ENCODE results near the gene CDH4.
A peak's percentile ranks its signal among the peaks of the same experiment; 100 is the strongest.

CDH4 gene

GRCh38 chr20:61514396-61514795 is 262.3 kb downstream of the CDH4 start:
- no peak overlapping the region for H3K4me3 ChIP-seq (ENCODE audit: low read length)
- no peak overlapping the region for H3K4ac ChIP-seq (ENCODE audit: low read depth, low read length)
- no peak for DNase-seq
- no peak overlapping the region for H3K9ac ChIP-seq (ENCODE audit: low read length)
- no peak overlapping the region for H3K27ac ChIP-seq (ENCODE audit: low read depth, low read length)
- H4K8ac ChIP-seq (ENCODE audit: low read depth, low read length) = no peak overlapping the region
- no peaks in the 10 kb centered on the region for H3K27me3 ChIP-seq (ENCODE audit: insufficient read depth, low read length, poor library complexity)
- no peak overlapping the region for H3K56ac ChIP-seq (ENCODE audit: low read length)
- H4K5ac ChIP-seq (ENCODE audit: low read length) = no peak overlapping the region
- no peak overlapping the region for H3K23ac ChIP-seq (ENCODE audit: low read length)
- WGBS (ENCODE audit: extremely low coverage, insufficient coverage, low lambda C conversion rate) = no CpG with 5 or more reads among the region's 6 CpGs
- H3K4me2 ChIP-seq (ENCODE audit: low read length) = no peak overlapping the region
- H2BK5ac ChIP-seq (ENCODE audit: low read length) = no peak overlapping the region
- H3K4me1 ChIP-seq (ENCODE audit: control insufficient read depth, low read depth, low read length) = peaks cover 11% of the 10 kb centered on the region
- no peaks in the 10 kb centered on the region for H3K79me1 ChIP-seq (ENCODE audit: low read length)
- no peaks in the 10 kb centered on the region for H3K36me3 ChIP-seq (ENCODE audit: control insufficient read depth, insufficient read depth, low read length)
- H2AK5ac ChIP-seq (ENCODE audit: low read length) = no peak overlapping the region
- no peak overlapping the region for H2BK15ac ChIP-seq (replicated peaks; ENCODE audit: low read depth)
- no peak overlapping the region for H2BK120ac ChIP-seq (ENCODE audit: low read depth, low read length)
- H3K79me2 ChIP-seq (ENCODE audit: control insufficient read depth, insufficient read depth, low read length) = no peaks in the 10 kb centered on the region
- H3K18ac ChIP-seq (ENCODE audit: low read length) = no peak overlapping the region

GRCh38 chr20:61514805-61515505 is 262.9 kb downstream of the CDH4 start:
- WGBS (ENCODE audit: extremely low coverage, insufficient coverage, low lambda C conversion rate) = no CpG with 5 or more reads among the region's 14 CpGs
- Histone ChIP-seq H3K56ac (ENCODE audit: low read length) (no peak overlapping the region), H3K4me1 (ENCODE audit: control insufficient read depth, low read depth, low read length) (peaks cover 11% of the 10 kb centered on the region), H3K18ac (ENCODE audit: low read length) (no peak overlapping the region), H3K27ac (ENCODE audit: low read depth, low read length) (no peak overlapping the region), H3K79me2 (ENCODE audit: control insufficient read depth, insufficient read depth, low read length) (no peaks in the 10 kb centered on the region), H3K4me3 (ENCODE audit: low read length) (no peak overlapping the region), H3K9ac (ENCODE audit: low read length) (no peak overlapping the region), H2BK5ac (ENCODE audit: low read length) (no peak overlapping the region), H2AK5ac (ENCODE audit: low read length) (peak overlapping the region; percentile 52), H2BK120ac (ENCODE audit: low read depth, low read length) (no peak overlapping the region), H3K23ac (ENCODE audit: low read length) (no peak overlapping the region), H3K27me3 (ENCODE audit: insufficient read depth, low read length, poor library complexity) (no peaks in the 10 kb centered on the region), H3K36me3 (ENCODE audit: control insufficient read depth, insufficient read depth, low read length) (no peaks in the 10 kb centered on the region), H4K5ac (ENCODE audit: low read length) (no peak overlapping the region), H3K4me2 (ENCODE audit: low read length) (no peak overlapping the region), H4K8ac (ENCODE audit: low read depth, low read length) (no peak overlapping the region), H2BK15ac (replicated peaks; ENCODE audit: low read depth) (no peak overlapping the region), H3K79me1 (ENCODE audit: low read length) (no peaks in the 10 kb centered on the region), H3K4ac (ENCODE audit: low read depth, low read length) (no peak overlapping the region)
- no peak for DNase-seq

- no peak overlapping the region for H4K8ac ChIP-seq (ENCODE audit: low read depth, low read length)
- H2BK5ac ChIP-seq (ENCODE audit: low read length) = no peak overlapping the region
- DNase-seq = no peak
- no CpG with 5 or more reads among the region's 14 CpGs for WGBS (ENCODE audit: extremely low coverage, insufficient coverage, low lambda C conversion rate)
- H3K36me3 ChIP-seq (ENCODE audit: control insufficient read depth, insufficient read depth, low read length) = no peaks in the 10 kb centered on the region
- H3K18ac ChIP-seq (ENCODE audit: low read length) = no peak overlapping the region
- H3K4me2 ChIP-seq (ENCODE audit: low read length) = no peak overlapping the region
- peaks cover 6% of the 10 kb centered on the region for H3K4me1 ChIP-seq (ENCODE audit: control insufficient read depth, low read depth, low read length)
- H2BK120ac ChIP-seq (ENCODE audit: low read depth, low read length) = no peak overlapping the region
- no peaks in the 10 kb centered on the region for H3K79me1 ChIP-seq (ENCODE audit: low read length)
- H3K27ac ChIP-seq (ENCODE audit: low read depth, low read length) = no peak overlapping the region
- H3K4me3 ChIP-seq (ENCODE audit: low read length) = no peak overlapping the region
- H2BK15ac ChIP-seq (replicated peaks; ENCODE audit: low read depth) = no peak overlapping the region
- no peak overlapping the region for H2AK5ac ChIP-seq (ENCODE audit: low read length)
- no peak overlapping the region for H4K5ac ChIP-seq (ENCODE audit: low read length)
- no peaks in the 10 kb centered on the region for H3K79me2 ChIP-seq (ENCODE audit: control insufficient read depth, insufficient read depth, low read length)
- H3K9ac ChIP-seq (ENCODE audit: low read length) = no peak overlapping the region
- H3K27me3 ChIP-seq (ENCODE audit: insufficient read depth, low read length, poor library complexity) = no peaks in the 10 kb centered on the region
- H3K4ac ChIP-seq (ENCODE audit: low read depth, low read length) = no peak overlapping the region
- H3K56ac ChIP-seq (ENCODE audit: low read length) = no peak overlapping the region
- peak overlapping the region; percentile 34 for H3K23ac ChIP-seq (ENCODE audit: low read length)
Measured at GRCh38 chr20:61515922-61516321, 263.9 kb downstream of the CDH4 start.

GRCh38 chr20:61516346-61517208 is 264.5 kb downstream of the CDH4 start:
- Histone ChIP-seq H2BK15ac (replicated peaks; ENCODE audit: low read depth) (no peak overlapping the region), H2AK5ac (ENCODE audit: low read length) (no peak overlapping the region), H3K4me1 (ENCODE audit: control insufficient read depth, low read depth, low read length) (peaks cover 3% of the 10 kb centered on the region), H3K36me3 (ENCODE audit: control insufficient read depth, insufficient read depth, low read length) (no peaks in the 10 kb centered on the region), H4K8ac (ENCODE audit: low read depth, low read length) (no peak overlapping the region), H4K5ac (ENCODE audit: low read length) (no peak overlapping the region), H3K4me2 (ENCODE audit: low read length) (no peak overlapping the region), H3K27ac (ENCODE audit: low read depth, low read length) (no peak overlapping the region), H3K27me3 (ENCODE audit: insufficient read depth, low read length, poor library complexity) (no peaks in the 10 kb centered on the region), H2BK5ac (ENCODE audit: low read length) (no peak overlapping the region), H3K4ac (ENCODE audit: low read depth, low read length) (no peak overlapping the region), H2BK120ac (ENCODE audit: low read depth, low read length) (no peak overlapping the region), H3K18ac (ENCODE audit: low read length) (no peak overlapping the region), H3K9ac (ENCODE audit: low read length) (no peak overlapping the region), H3K4me3 (ENCODE audit: low read length) (no peak overlapping the region), H3K23ac (ENCODE audit: low read length) (no peak overlapping the region), H3K79me1 (ENCODE audit: low read length) (no peaks in the 10 kb centered on the region), H3K79me2 (ENCODE audit: control insufficient read depth, insufficient read depth, low read length) (no peaks in the 10 kb centered on the region), H3K56ac (ENCODE audit: low read length) (no peak overlapping the region)
- WGBS (ENCODE audit: extremely low coverage, insufficient coverage, low lambda C conversion rate) = no CpG with 5 or more reads among the region's 22 CpGs
- no peak for DNase-seq

GRCh38 chr20:61517419-61517818 is 265.4 kb downstream of the CDH4 start:
- Histone ChIP-seq H2BK120ac (ENCODE audit: low read depth, low read length) (no peak overlapping the region), H2AK5ac (ENCODE audit: low read length) (no peak overlapping the region), H3K4me1 (ENCODE audit: control insufficient read depth, low read depth, low read length) (peaks cover 2% of the 10 kb centered on the region), H3K36me3 (ENCODE audit: control insufficient read depth, insufficient read depth, low read length) (no peaks in the 10 kb centered on the region), H3K4ac (ENCODE audit: low read depth, low read length) (no peak overlapping the region), H3K27me3 (ENCODE audit: insufficient read depth, low read length, poor library complexity) (no peaks in the 10 kb centered on the region), H2BK5ac (ENCODE audit: low read length) (no peak overlapping the region), H3K79me2 (ENCODE audit: control insufficient read depth, insufficient read depth, low read length) (no peaks in the 10 kb centered on the region), H3K79me1 (ENCODE audit: low read length) (no peaks in the 10 kb centered on the region), H3K27ac (ENCODE audit: low read depth, low read length) (no peak overlapping the region), H4K5ac (ENCODE audit: low read length) (no peak overlapping the region), H3K4me2 (ENCODE audit: low read length) (no peak overlapping the region), H2BK15ac (replicated peaks; ENCODE audit: low read depth) (no peak overlapping the region), H3K4me3 (ENCODE audit: low read length) (no peak overlapping the region), H3K23ac (ENCODE audit: low read length) (no peak overlapping the region), H4K8ac (ENCODE audit: low read depth, low read length) (no peak overlapping the region), H3K56ac (ENCODE audit: low read length) (no peak overlapping the region), H3K9ac (ENCODE audit: low read length) (no peak overlapping the region), H3K18ac (ENCODE audit: low read length) (no peak overlapping the region)
- WGBS (ENCODE audit: extremely low coverage, insufficient coverage, low lambda C conversion rate) = no CpG with 5 or more reads among the region's 9 CpGs
- no peak for DNase-seq

Data from mesendoderm (in vitro differentiated cells).